Measurements from ENCODE around the gene CDH4.

- TF ChIP-seq CTCF (conservative IDR thresholded peaks at IDR 0.05; ENCODE audit: low read length) (no peak), EZH2phosphoT487 (IDR thresholded peaks at IDR 0.05; ENCODE audit: borderline replicate concordance, low read depth, low read length) (no peak)
Observed at GRCh38 chr20:61805365-61805764, 553.3 kb downstream of the CDH4 start.

Data from OCI-LY7 (cell line).